ENCODE data around the gene ESRP2. TPM values are rescaled to one million over a fixed set of nuclear protein-coding genes. Genes with fewer than 3 reads are reported as not detected.

ESRP2 gene
- total and polyA plus RNA-seq, 8 donors = 19.8 to 184 (median 35.9) TPM

DNA sequence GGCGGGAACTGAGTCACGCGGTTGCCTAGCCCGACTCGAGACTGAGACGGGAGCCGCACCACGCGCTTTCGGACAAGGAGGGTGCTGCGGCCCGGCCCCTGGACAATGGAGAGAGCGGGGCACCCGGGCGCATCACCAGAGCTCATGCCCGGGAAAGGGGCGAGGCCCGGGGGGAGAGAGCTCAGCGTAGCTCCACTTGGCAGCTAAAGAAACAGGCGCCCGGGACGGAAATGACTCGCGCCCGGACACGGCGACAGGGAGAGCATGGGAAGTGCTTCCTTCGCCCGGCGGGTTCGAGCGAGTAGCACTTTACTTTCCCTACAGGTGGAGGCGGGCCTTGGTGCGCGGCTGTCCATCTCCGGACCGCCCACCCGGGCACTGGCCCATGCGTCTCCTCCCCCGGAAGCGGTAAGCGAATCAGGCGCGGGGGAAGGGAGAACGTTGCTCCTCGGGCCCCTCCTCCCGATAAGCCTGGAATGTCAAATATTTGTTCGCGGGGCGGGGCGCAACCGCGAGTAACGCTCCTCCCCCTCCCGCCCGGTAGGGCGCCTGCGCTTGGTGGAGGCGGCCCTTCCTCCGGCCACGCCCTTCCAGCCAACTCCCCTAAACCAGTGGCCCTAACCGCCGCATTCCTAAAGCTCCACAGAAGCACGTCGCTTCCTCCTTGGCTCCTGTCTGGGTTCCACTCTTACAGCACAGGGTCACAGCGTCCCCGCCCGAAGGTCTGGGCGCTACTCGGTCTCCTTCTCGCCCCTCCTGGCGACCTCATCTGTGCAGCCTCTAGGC, 1.5 kb upstream of the ESRP2 start:
- peak overlapping the region; percentile 91 to 97 (median 92) for H3K27ac ChIP-seq
- intact Hi-C loops (cut with DNase I; ENCODE audit: low total_unique reads) = no loop called here
- H3K4me1 ChIP-seq = peaks cover 47 to 63% (median 57%) of the 10 kb centered on the region in 4 donors
- 0 to 1% (median 0%) methylated on average over 57 to 72 of the region's 72 CpGs for WGBS, 5 donors
- DNase-seq = peak; percentile 99
- H3K27me3 ChIP-seq = peaks cover 0 to 5% (median 0%) of the 10 kb centered on the region in 3 donors
- peaks cover 3 to 9% (median 4%) of the 10 kb centered on the region in 4 donors for H3K36me3 ChIP-seq
- H3K4me3 ChIP-seq = peak overlapping the region; percentile 53 to 63 (median 58)
- TF ChIP-seq POLR2AphosphoS5 (IDR thresholded peaks at IDR 0.05) = peak; percentile 67 to 99 (median 96)
- peak in 2 of 4 donors; percentile 74 to 81 for TF ChIP-seq POLR2A (IDR thresholded peaks at IDR 0.05)
- peak; percentile 64 for TF ChIP-seq EP300 (IDR thresholded peaks at IDR 0.05)
- TF ChIP-seq, protein P1, sequence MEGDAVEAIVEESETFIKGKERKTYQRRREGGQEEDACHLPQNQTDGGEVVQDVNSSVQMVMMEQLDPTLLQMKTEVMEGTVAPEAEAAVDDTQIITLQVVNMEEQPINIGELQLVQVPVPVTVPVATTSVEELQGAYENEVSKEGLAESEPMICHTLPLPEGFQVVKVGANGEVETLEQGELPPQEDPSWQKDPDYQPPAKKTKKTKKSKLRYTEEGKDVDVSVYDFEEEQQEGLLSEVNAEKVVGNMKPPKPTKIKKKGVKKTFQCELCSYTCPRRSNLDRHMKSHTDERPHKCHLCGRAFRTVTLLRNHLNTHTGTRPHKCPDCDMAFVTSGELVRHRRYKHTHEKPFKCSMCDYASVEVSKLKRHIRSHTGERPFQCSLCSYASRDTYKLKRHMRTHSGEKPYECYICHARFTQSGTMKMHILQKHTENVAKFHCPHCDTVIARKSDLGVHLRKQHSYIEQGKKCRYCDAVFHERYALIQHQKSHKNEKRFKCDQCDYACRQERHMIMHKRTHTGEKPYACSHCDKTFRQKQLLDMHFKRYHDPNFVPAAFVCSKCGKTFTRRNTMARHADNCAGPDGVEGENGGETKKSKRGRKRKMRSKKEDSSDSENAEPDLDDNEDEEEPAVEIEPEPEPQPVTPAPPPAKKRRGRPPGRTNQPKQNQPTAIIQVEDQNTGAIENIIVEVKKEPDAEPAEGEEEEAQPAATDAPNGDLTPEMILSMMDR (IDR thresholded peaks at IDR 0.05) = peak in 1 of 7 experiments; percentile 24
- no peaks in the 10 kb centered on the region for H3K9me3 ChIP-seq

DNA sequence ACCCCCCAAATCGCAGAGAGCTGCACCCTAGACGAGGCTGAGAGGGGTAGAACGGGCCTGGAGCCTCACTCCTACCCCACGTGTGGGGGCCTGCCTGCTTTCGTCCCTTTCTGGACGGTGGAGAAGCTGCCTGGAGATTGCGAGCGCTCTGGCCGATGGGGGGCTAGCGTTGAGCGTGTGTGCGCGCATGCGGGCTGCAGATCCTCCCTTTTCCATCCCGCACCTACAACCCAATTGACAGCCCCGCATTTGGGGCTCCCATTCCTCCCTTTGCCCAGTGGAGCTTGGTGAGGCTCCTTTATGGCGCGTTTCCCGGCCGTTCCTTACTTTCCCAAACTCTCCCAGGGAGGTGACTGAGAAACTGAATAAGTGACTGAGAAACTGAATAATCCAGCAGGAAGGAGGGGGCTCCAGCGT, 907 bp upstream of the ESRP2 start:
- H3K27ac ChIP-seq = peak overlapping the region; percentile 91 to 97 (median 92)
- H3K9me3 ChIP-seq = no peaks in the 10 kb centered on the region
- no peak for TF ChIP-seq POLR2AphosphoS5 (IDR thresholded peaks at IDR 0.05)
- TF ChIP-seq EP300 (IDR thresholded peaks at IDR 0.05) = no peak
- no peak for TF ChIP-seq POLR2A (IDR thresholded peaks at IDR 0.05)
- TF ChIP-seq, protein P1 (IDR thresholded peaks at IDR 0.05) = no peak
- no peak for DNase-seq
- peaks cover 47 to 68% (median 62%) of the 10 kb centered on the region in 4 donors for H3K4me1 ChIP-seq
- intact Hi-C loops (cut with DNase I; ENCODE audit: low total_unique reads) = no loop called here
- H3K4me3 ChIP-seq = peak overlapping the region; percentile 53 to 63 (median 58)
- H3K27me3 ChIP-seq = peaks cover 0 to 5% (median 0%) of the 10 kb centered on the region in 3 donors
- H3K36me3 ChIP-seq = peaks cover 5 to 15% (median 10%) of the 10 kb centered on the region in 4 donors
- 5 to 10% (median 8%) methylated on average over 13 to 21 of the region's 21 CpGs for WGBS, 5 donors

DNA sequence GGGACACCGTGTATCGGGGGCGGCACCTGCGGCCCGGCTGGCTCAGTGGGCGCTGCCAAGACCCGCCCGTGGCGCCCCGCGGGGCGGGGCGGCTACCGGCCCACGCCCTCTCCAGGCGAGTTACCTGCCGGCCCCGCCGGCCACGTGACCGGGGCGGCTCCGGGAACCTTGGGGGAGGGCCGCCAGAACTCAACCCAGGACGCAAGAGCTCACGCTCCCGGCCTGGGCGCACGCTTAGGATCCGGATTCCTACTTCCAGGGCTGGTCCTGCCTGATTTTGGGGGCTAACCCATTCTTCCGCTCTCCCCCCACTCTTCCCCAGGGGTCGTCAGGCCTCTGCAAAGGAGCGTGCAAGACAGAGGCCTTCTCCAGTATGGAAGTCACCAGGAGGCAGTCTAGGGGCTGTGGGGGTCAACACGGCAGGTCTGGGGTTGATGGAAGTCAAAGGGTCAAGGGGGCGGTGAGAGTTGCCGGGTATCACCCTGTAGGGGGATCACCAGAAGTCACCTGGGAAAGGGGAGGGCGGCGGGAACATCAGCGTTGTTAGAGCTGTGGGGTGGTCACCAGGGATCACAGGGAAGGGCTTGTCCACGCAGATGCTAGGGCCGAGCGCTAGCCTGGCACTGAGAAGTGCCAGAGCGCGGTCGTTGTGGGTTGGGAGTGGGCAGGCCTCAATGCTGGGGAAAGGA, 354 bp upstream of the ESRP2 start:
- DNase-seq = peak; percentile 94 to 95
- no peaks in the 10 kb centered on the region for H3K9me3 ChIP-seq
- TF ChIP-seq EP300 (IDR thresholded peaks at IDR 0.05) = no peak
- TF ChIP-seq POLR2AphosphoS5 (IDR thresholded peaks at IDR 0.05) = peak in 2 of 3 donors; percentile 93 to 97
- TF ChIP-seq, protein P1 (IDR thresholded peaks at IDR 0.05) = no peak
- TF ChIP-seq POLR2A (IDR thresholded peaks at IDR 0.05) = peak in 2 of 4 donors; percentile 72 to 94
- intact Hi-C loops (cut with DNase I; ENCODE audit: low total_unique reads) = no loop called here
- peaks cover 0 to 5% (median 0%) of the 10 kb centered on the region in 3 donors for H3K27me3 ChIP-seq
- peak overlapping the region; percentile 91 to 97 (median 92) for H3K27ac ChIP-seq
- peak overlapping the region; percentile 53 to 63 (median 58) for H3K4me3 ChIP-seq
- 4 to 17% (median 7%) methylated on average over 17 to 45 of the region's 45 CpGs for WGBS, 5 donors
- peaks cover 47 to 73% (median 62%) of the 10 kb centered on the region in 4 donors for H3K4me1 ChIP-seq
- H3K36me3 ChIP-seq = peaks cover 11 to 20% (median 16%) of the 10 kb centered on the region in 4 donors

All from stomach (tissue), 9 donors.